Mesendoderm (in vitro differentiated cells): ENCODE results near the gene TNIK.

ENCODE experiments used
- DNase-seq: peaks from one replicate; pipeline ENCODE4 v3.0.0; 2013
- H2AK5ac ChIP-seq: 2 replicates; pipeline ENCODE4 v1.6.1; 2013; ENCODE audit warnings: low read length, inconsistent platforms
- H2BK120ac ChIP-seq: 2 replicates; pipeline ENCODE4 v1.6.1; 2013; ENCODE audit warnings: low read depth, mild to moderate bottlenecking, low read length, moderate library complexity, mixed read lengths
- H2BK15ac ChIP-seq: replicated peaks from 2 replicates; pipeline ENCODE4 v1.6.1; 2013; ENCODE audit warnings: low read depth, mild to moderate bottlenecking, moderate library complexity
- H2BK5ac ChIP-seq: 2 replicates; pipeline ENCODE4 v1.6.1; 2013; ENCODE audit warnings: low read length, inconsistent platforms
- H3K18ac ChIP-seq: 2 replicates; pipeline ENCODE4 v1.6.1; 2013; ENCODE audit warnings: mild to moderate bottlenecking, low read length, mixed read lengths
- H3K23ac ChIP-seq: one replicate; pipeline ENCODE4 v1.6.1; 2013; ENCODE audit warnings: low read length
- H3K27ac ChIP-seq: 2 replicates; pipeline ENCODE4 v1.5.1; 2013; ENCODE audit warnings: low read depth, mild to moderate bottlenecking, inconsistent platforms, low read length, moderate library complexity
- H3K27me3 ChIP-seq: 2 replicates; pipeline ENCODE4 v1.6.1; 2013; ENCODE audit warnings: low read length, control low read depth, mild to moderate bottlenecking, inconsistent platforms; ENCODE audit not compliant: insufficient read depth, poor library complexity
- H3K36me3 ChIP-seq: 2 replicates; pipeline ENCODE4 v1.6.1; 2013; ENCODE audit warnings: low read length, inconsistent platforms; ENCODE audit not compliant: control insufficient read depth, insufficient read depth
- H3K4ac ChIP-seq: one replicate; pipeline ENCODE4 v1.6.1; 2013; ENCODE audit warnings: low read depth, mild to moderate bottlenecking, low read length, moderate library complexity
- H3K4me1 ChIP-seq: 2 replicates; pipeline ENCODE4 v1.6.1; 2013; ENCODE audit warnings: low read depth, low read length, inconsistent platforms; ENCODE audit not compliant: control insufficient read depth
- H3K4me2 ChIP-seq: 2 replicates; pipeline ENCODE4 v1.6.1; 2013; ENCODE audit warnings: low read length
- H3K4me3 ChIP-seq: 2 replicates; pipeline ENCODE4 v1.5.1; 2013; ENCODE audit warnings: mild to moderate bottlenecking, low read length
- H3K56ac ChIP-seq: one replicate; pipeline ENCODE4 v1.6.1; 2013; ENCODE audit warnings: low read length
- H3K79me1 ChIP-seq: 2 replicates; pipeline ENCODE4 v1.6.1; 2013; ENCODE audit warnings: low read length, inconsistent platforms
- H3K79me2 ChIP-seq: 2 replicates; pipeline ENCODE4 v1.6.1; 2013; ENCODE audit warnings: mild to moderate bottlenecking, low read length; ENCODE audit not compliant: control insufficient read depth, insufficient read depth
- H3K9ac ChIP-seq: 2 replicates; pipeline ENCODE4 v1.6.1; 2013; ENCODE audit warnings: low read length, inconsistent platforms
- H4K5ac ChIP-seq: one replicate; pipeline ENCODE4 v1.6.1; 2013; ENCODE audit warnings: low read length
- H4K8ac ChIP-seq: one replicate; pipeline ENCODE4 v1.6.1; 2013; ENCODE audit warnings: low read depth, mild to moderate bottlenecking, control low read depth, low read length, moderate library complexity
- WGBS: extraction: QIAGEN DNeasy Blood & Tissue Kit; methylation state at CpG from one replicate; pipeline ENCODE4 v1.1.7; 2013; ENCODE audit warnings: low lambda C conversion rate, missing lambda C conversion rate; ENCODE audit not compliant: insufficient coverage; ENCODE audit errors: extremely low coverage; 5-methylcytosine and 5-hydroxymethylcytosine counted together

Gene TNIK

DNA sequence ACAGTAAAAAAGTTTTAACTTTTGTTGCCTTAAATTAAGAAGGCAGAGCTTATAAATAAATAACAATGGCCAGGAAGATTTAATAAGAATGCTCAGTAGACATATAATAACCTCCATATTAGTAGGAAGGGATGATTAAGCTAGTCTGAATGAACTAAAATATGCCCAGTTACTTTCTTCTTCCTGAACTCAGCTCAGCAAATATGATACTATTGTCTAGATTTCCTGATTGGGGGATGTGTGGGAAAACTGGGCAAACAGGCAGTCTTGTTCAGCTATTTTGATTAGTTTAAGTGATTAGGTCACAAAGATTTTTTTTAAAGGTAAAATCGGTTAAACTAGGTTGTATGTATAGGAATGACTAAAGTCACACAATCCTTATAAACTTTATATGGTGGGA lies 266.5 kb downstream of the TNIK start:
- H3K4me3 ChIP-seq: no peak overlapping the region
- H3K23ac ChIP-seq: no peak overlapping the region
- H2BK15ac ChIP-seq: no peak overlapping the region
- H3K18ac ChIP-seq: no peak overlapping the region
- H2AK5ac ChIP-seq: no peak overlapping the region
- no peak for DNase-seq
- H3K79me2 ChIP-seq: no peaks in the 10 kb centered on the region
- WGBS: 100% methylated on average over 1 of the region's 1 CpG
- H4K5ac ChIP-seq: no peak overlapping the region
- no peak overlapping the region for H4K8ac ChIP-seq
- H3K36me3 ChIP-seq: no peaks in the 10 kb centered on the region
- no peak overlapping the region for H3K56ac ChIP-seq
- no peaks in the 10 kb centered on the region for H3K4me1 ChIP-seq
- no peak overlapping the region for H3K9ac ChIP-seq
- no peak overlapping the region for H3K4ac ChIP-seq
- H2BK5ac ChIP-seq: no peak overlapping the region
- H3K27ac ChIP-seq: no peak overlapping the region
- no peak overlapping the region for H3K4me2 ChIP-seq
- H2BK120ac ChIP-seq: no peak overlapping the region
- no peaks in the 10 kb centered on the region for H3K27me3 ChIP-seq
- no peaks in the 10 kb centered on the region for H3K79me1 ChIP-seq

- H3K79me1 ChIP-seq: no peaks in the 10 kb centered on the region
- no peak overlapping the region for H2AK5ac ChIP-seq
- no peak overlapping the region for H3K18ac ChIP-seq
- no peak overlapping the region for H2BK120ac ChIP-seq
- H3K36me3 ChIP-seq: no peaks in the 10 kb centered on the region
- no peaks in the 10 kb centered on the region for H3K4me1 ChIP-seq
- H2BK5ac ChIP-seq: no peak overlapping the region
- no peak overlapping the region for H3K4me2 ChIP-seq
- H3K27me3 ChIP-seq: no peaks in the 10 kb centered on the region
- no peak overlapping the region for H4K8ac ChIP-seq
- no peak overlapping the region for H3K56ac ChIP-seq
- no peak overlapping the region for H3K23ac ChIP-seq
- WGBS: no CpG with 5 or more reads among the region's 2 CpGs
- no peak overlapping the region for H3K4me3 ChIP-seq
- no peak overlapping the region for H3K9ac ChIP-seq
- H2BK15ac ChIP-seq: no peak overlapping the region
- peak; percentile 51 for DNase-seq
- H3K27ac ChIP-seq: no peak overlapping the region
- no peak overlapping the region for H4K5ac ChIP-seq
- no peak overlapping the region for H3K4ac ChIP-seq
- no peaks in the 10 kb centered on the region for H3K79me2 ChIP-seq
These were observed 267.9 kb downstream of the TNIK start for GRCh38 chr3:171192176-171192854.

- Histone ChIP-seq H3K9ac (no peak overlapping the region), H4K8ac (no peak overlapping the region), H3K4me2 (no peak overlapping the region), H3K4me3 (no peak overlapping the region), H3K56ac (no peak overlapping the region), H3K36me3 (no peaks in the 10 kb centered on the region), H3K23ac (no peak overlapping the region), H3K4ac (no peak overlapping the region), H2BK15ac (no peak overlapping the region), H2AK5ac (no peak overlapping the region), H2BK120ac (no peak overlapping the region), H3K27me3 (no peaks in the 10 kb centered on the region), H3K4me1 (peaks cover 7% of the 10 kb centered on the region), H3K79me2 (no peaks in the 10 kb centered on the region), H3K79me1 (no peaks in the 10 kb centered on the region), H3K27ac (no peak overlapping the region), H2BK5ac (no peak overlapping the region), H3K18ac (no peak overlapping the region), H4K5ac (no peak overlapping the region)
- no CpG with 5 or more reads among the region's 1 CpG for WGBS
- DNase-seq: no peak
These were observed 269.5 kb downstream of the TNIK start for GRCh38 chr3:171190668-171191067.

DNA sequence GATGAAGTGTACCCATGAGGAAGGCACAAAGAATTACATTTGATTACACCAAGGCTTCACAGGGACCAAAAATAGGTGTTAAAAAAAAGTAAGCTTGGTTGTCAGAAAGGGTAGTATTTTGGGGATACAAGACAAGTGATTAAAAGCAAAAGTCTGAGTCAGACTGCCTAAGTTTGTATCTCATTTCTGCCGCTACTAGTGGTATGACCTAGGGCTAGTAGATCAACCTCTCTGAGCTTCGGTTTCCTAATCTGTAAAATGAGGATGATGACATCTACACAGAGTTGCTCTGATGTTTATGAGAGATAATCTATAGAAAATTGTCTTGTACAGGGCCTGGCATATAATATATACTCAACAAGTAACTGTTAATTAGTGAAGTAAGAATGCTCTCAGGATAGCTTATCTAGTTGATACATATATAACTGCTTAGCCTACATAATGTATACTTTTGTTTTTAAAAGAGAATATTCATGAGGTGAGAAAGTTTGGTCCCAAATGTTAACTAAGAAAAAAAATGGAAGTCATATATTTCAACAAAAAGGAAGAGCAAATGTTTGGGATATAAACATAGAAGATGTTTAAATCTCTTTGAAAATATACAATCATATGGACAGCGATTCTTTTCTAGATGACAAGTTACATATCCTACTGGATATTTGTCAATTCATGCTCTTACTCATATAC lies 270.7 kb downstream of the TNIK start:
- H4K8ac ChIP-seq: no peak overlapping the region
- no CpG with 5 or more reads among the region's 3 CpGs for WGBS
- H3K4me3 ChIP-seq: no peak overlapping the region

DNA sequence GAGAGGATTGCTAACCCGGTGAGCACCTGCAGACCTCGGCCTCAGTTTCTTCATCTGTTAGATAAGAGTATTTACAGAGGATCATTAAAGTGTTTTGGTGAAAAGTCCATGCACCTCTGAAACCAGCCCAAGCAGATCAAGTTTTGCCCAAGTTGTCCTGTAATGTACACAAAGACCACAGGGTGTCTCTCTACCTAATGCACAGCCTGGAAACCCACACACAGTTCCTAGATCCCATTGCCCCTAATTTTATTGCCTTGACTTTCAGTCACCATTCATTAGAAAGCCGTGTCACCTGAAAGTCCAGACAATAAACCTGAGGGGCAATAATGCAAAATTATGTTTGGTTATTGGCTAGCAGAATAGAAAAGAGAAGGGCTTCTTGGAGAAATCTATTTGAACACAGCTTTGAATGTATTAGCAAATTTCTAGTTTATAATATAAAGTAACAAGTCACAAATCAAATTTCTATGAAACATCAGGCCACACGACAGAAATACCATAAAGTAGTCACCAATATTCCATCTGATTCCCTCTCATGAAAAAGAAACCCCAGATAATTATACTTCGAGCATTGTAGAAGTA lies 272.4 kb downstream of the TNIK start:
- no peak overlapping the region for H3K4me3 ChIP-seq
- peak overlapping the region; percentile 77 for H3K18ac ChIP-seq
- H2BK15ac ChIP-seq: no peak overlapping the region
- no peak overlapping the region for H3K56ac ChIP-seq
- H3K36me3 ChIP-seq: no peaks in the 10 kb centered on the region
- no peak overlapping the region for H2BK120ac ChIP-seq
- no CpG with 5 or more reads among the region's 5 CpGs for WGBS
- H3K4me1 ChIP-seq: peaks cover 7% of the 10 kb centered on the region
- DNase-seq: peak; percentile 72
- no peak overlapping the region for H4K8ac ChIP-seq
- H3K79me1 ChIP-seq: no peaks in the 10 kb centered on the region
- no peak overlapping the region for H3K27ac ChIP-seq
- H3K4ac ChIP-seq: no peak overlapping the region
- no peak overlapping the region for H2AK5ac ChIP-seq
- no peak overlapping the region for H3K9ac ChIP-seq
- H2BK5ac ChIP-seq: no peak overlapping the region
- no peaks in the 10 kb centered on the region for H3K27me3 ChIP-seq
- H3K79me2 ChIP-seq: no peaks in the 10 kb centered on the region
- H4K5ac ChIP-seq: no peak overlapping the region
- no peak overlapping the region for H3K4me2 ChIP-seq
- no peak overlapping the region for H3K23ac ChIP-seq

More for the DNA sequence above, 270.7 kb downstream of the TNIK start:
- no peak overlapping the region for H3K9ac ChIP-seq
- no peak overlapping the region for H3K18ac ChIP-seq
- no peak overlapping the region for H4K5ac ChIP-seq
- no peak overlapping the region for H3K56ac ChIP-seq
- H2AK5ac ChIP-seq: no peak overlapping the region
- H3K27ac ChIP-seq: no peak overlapping the region
- H3K79me1 ChIP-seq: no peaks in the 10 kb centered on the region
- no peak overlapping the region for H3K4me2 ChIP-seq
- no peak overlapping the region for H3K4ac ChIP-seq
- no peaks in the 10 kb centered on the region for H3K79me2 ChIP-seq
- no peaks in the 10 kb centered on the region for H3K36me3 ChIP-seq
- no peak overlapping the region for H2BK120ac ChIP-seq
- no peak overlapping the region for H2BK15ac ChIP-seq
- H2BK5ac ChIP-seq: no peak overlapping the region
- peaks cover 7% of the 10 kb centered on the region for H3K4me1 ChIP-seq
- no peaks in the 10 kb centered on the region for H3K27me3 ChIP-seq
- no peak overlapping the region for H3K23ac ChIP-seq
- DNase-seq: no peak
